ENCODE measurements around the gene PPIL4.

PPIL4 gene

DNA sequence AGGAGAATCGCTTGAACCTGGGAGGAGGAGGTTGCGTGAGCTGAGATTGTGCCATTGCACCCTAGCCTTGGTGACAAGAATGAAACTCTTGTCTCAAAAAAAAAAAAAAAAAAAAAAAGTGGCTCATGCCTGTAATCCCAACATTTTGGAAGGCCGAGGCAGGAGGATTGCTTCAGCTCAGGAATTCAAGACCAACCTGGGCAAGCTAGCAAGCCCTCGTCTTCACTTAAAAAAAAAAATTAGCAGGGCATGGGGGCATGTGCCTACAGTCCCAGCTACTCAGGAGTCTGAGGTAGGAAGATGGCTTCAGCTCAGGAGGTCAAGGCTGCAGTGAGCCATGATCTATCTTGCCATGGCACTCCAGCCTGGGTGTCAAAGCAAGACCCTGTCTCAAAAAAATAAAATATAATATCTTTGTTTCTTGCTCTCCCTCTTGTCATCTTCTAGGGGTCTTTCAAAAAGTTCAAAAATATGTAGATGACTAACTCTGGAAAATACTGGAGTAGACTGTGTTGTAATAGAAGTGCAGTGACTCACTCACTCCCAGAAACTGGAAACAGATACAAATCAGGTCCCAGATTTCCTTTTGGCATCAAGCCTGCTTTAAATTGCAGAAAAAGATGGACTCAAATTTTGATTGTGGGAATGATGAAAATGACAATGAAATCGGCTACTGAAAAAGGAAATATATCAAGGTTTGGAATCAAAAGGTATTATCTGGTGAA is 17.5 kb upstream of the PPIL4 start:
- Histone ChIP-seq H3K9me3 (replicated peaks in 1 of 2; ENCODE audit: control insufficient read depth in 2 of 2, insufficient read depth in 1 of 2, low read depth in 1 of 2, low read length in 2 of 2) (no peaks in the 10 kb centered on the region), H3K4ac (ENCODE audit: low read length) (no peak overlapping the region), H3K14ac (ENCODE audit: low read length) (no peak overlapping the region), H3K4me2 (ENCODE audit: insufficient read depth, low read length, poor library complexity, severe bottlenecking) (no peak overlapping the region), H3K4me1 (ENCODE audit: control insufficient read depth in 2 of 2, insufficient read depth in 1 of 2, low read depth in 1 of 2, low read length in 2 of 2) (peaks cover 0 to 1% of the 10 kb centered on the region in 2 donors), H2BK120ac (ENCODE audit: low read depth, low read length) (no peak overlapping the region), H2AK5ac (ENCODE audit: low read depth, low read length) (no peak overlapping the region), H3K4me3 (ENCODE audit: low read length in 2 of 2) (no peak overlapping the region), H3K27me3 (ENCODE audit: control insufficient read depth in 3 of 3, insufficient read depth in 3 of 3, low read depth in 1 of 3, low read length in 3 of 3) (peaks cover 0 to 18% (median 2%) of the 10 kb centered on the region in 3 experiments), H3K23ac (ENCODE audit: low read depth, low read length, poor library complexity) (no peak overlapping the region), H3K9ac (ENCODE audit: low read depth, low read length, poor library complexity) (no peak overlapping the region), H2AFZ (ENCODE audit: low read length) (no peak overlapping the region), H3K79me1 (ENCODE audit: low read depth, low read length) (peaks cover 5% of the 10 kb centered on the region), H2BK12ac (ENCODE audit: low read length) (no peak overlapping the region), H3K18ac (ENCODE audit: low read length) (no peak overlapping the region), H2BK5ac (ENCODE audit: low read length) (no peak overlapping the region), H4K91ac (ENCODE audit: low read depth, low read length, poor library complexity) (no peak overlapping the region), H4K8ac (ENCODE audit: low read depth, low read length) (no peak overlapping the region), H3K27ac (replicated peaks; ENCODE audit: low read length) (no peak overlapping the region), H3K36me3 (replicated peaks in 1 of 2; ENCODE audit: control insufficient read depth in 2 of 2, insufficient read depth in 2 of 2, low read length in 2 of 2) (peaks cover 0 to 6% of the 10 kb centered on the region in 2 donors), H2BK15ac (ENCODE audit: low read length) (no peak overlapping the region)
- no CpG with 5 or more reads among the region's 5 CpGs for WGBS, 2 donors (ENCODE audit: extremely low coverage in 2 of 2, insufficient read length in 2 of 2, insufficient replicate concordance in 1 of 2)
- no peak for DNase-seq (ENCODE audit: low spot score)

DNA sequence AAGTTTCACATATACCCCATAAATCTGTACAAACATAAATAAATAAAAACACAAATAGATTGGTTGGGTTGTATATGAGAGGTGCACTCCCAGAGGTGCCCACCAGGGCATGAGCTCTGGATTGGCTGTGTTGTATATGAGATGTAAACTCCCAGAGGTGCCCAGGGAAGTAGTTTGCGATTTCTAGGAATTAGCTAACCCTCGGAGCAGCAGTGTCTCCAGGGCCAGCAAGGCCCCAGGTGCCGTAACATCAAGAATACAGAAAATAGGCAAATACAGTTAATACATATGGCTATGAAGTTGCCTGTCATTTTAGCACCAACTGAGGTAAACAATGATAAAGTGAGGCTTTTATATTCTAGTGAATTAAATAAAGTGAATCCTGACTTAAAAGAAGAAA is 14.9 kb upstream of the PPIL4 start:
- WGBS, 2 donors (ENCODE audit: extremely low coverage in 2 of 2, insufficient read length in 2 of 2, insufficient replicate concordance in 1 of 2): no CpG with 5 or more reads among the region's 3 CpGs
- Histone ChIP-seq H3K4me2 (ENCODE audit: insufficient read depth, low read length, poor library complexity, severe bottlenecking) (no peak overlapping the region), H3K14ac (ENCODE audit: low read length) (no peak overlapping the region), H2AFZ (ENCODE audit: low read length) (no peak overlapping the region), H3K4me3 (ENCODE audit: low read length in 2 of 2) (no peak overlapping the region), H2BK12ac (ENCODE audit: low read length) (no peak overlapping the region), H2BK5ac (ENCODE audit: low read length) (no peak overlapping the region), H3K9me3 (replicated peaks in 1 of 2; ENCODE audit: control insufficient read depth in 2 of 2, insufficient read depth in 1 of 2, low read depth in 1 of 2, low read length in 2 of 2) (no peaks in the 10 kb centered on the region), H4K8ac (ENCODE audit: low read depth, low read length) (no peak overlapping the region), H3K18ac (ENCODE audit: low read length) (no peak overlapping the region), H3K36me3 (replicated peaks in 1 of 2; ENCODE audit: control insufficient read depth in 2 of 2, insufficient read depth in 2 of 2, low read length in 2 of 2) (no peaks in the 10 kb centered on the region), H3K79me1 (ENCODE audit: low read depth, low read length) (no peaks in the 10 kb centered on the region), H3K4ac (ENCODE audit: low read length) (no peak overlapping the region), H2BK15ac (ENCODE audit: low read length) (no peak overlapping the region), H2AK5ac (ENCODE audit: low read depth, low read length) (no peak overlapping the region), H4K91ac (ENCODE audit: low read depth, low read length, poor library complexity) (no peak overlapping the region), H3K4me1 (ENCODE audit: control insufficient read depth in 2 of 2, insufficient read depth in 1 of 2, low read depth in 1 of 2, low read length in 2 of 2) (peaks cover 0 to 1% of the 10 kb centered on the region in 2 donors), H3K9ac (ENCODE audit: low read depth, low read length, poor library complexity) (no peak overlapping the region), H3K27ac (replicated peaks; ENCODE audit: low read length) (no peak overlapping the region), H3K23ac (ENCODE audit: low read depth, low read length, poor library complexity) (no peak overlapping the region), H2BK120ac (ENCODE audit: low read depth, low read length) (no peak overlapping the region), H3K27me3 (ENCODE audit: control insufficient read depth in 3 of 3, insufficient read depth in 3 of 3, low read depth in 1 of 3, low read length in 3 of 3) (peaks cover 0 to 21% (median 2%) of the 10 kb centered on the region in 3 experiments)
- no peak for DNase-seq (ENCODE audit: low spot score)

DNA sequence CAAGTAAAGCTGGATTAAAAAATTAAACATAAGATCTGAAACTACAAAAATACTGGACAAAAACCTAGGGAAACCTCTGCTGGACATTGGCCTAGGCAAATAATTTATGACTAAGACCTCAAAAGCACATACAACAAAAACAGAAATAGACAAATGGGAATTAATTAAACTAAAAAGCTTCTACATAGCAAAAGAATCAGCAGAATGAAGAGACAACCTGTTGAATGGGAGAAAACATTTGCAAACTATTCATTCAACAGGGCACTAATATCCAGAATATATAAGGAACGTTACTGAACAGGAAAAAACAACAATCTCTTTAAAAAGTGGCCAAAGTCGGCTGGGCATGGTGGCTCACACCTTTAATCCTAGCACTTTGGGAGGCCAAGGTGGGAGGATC is 13.5 kb upstream of the PPIL4 start:
- Histone ChIP-seq H3K4me1 (ENCODE audit: control insufficient read depth in 2 of 2, insufficient read depth in 1 of 2, low read depth in 1 of 2, low read length in 2 of 2) (no peaks in the 10 kb centered on the region), H3K14ac (ENCODE audit: low read length) (no peak overlapping the region), H3K79me1 (ENCODE audit: low read depth, low read length) (no peaks in the 10 kb centered on the region), H3K4ac (ENCODE audit: low read length) (no peak overlapping the region), H3K27ac (replicated peaks; ENCODE audit: low read length) (no peak overlapping the region), H2BK15ac (ENCODE audit: low read length) (no peak overlapping the region), H3K9ac (ENCODE audit: low read depth, low read length, poor library complexity) (no peak overlapping the region), H2BK5ac (ENCODE audit: low read length) (no peak overlapping the region), H3K27me3 (ENCODE audit: control insufficient read depth in 3 of 3, insufficient read depth in 3 of 3, low read depth in 1 of 3, low read length in 3 of 3) (peaks cover 0 to 19% (median 2%) of the 10 kb centered on the region in 3 experiments), H2AK5ac (ENCODE audit: low read depth, low read length) (no peak overlapping the region), H3K4me2 (ENCODE audit: insufficient read depth, low read length, poor library complexity, severe bottlenecking) (no peak overlapping the region), H3K23ac (ENCODE audit: low read depth, low read length, poor library complexity) (no peak overlapping the region), H2BK12ac (ENCODE audit: low read length) (no peak overlapping the region), H2AFZ (ENCODE audit: low read length) (no peak overlapping the region), H4K91ac (ENCODE audit: low read depth, low read length, poor library complexity) (no peak overlapping the region), H4K8ac (ENCODE audit: low read depth, low read length) (no peak overlapping the region), H3K4me3 (ENCODE audit: low read length in 2 of 2) (no peak overlapping the region), H3K18ac (ENCODE audit: low read length) (no peak overlapping the region), H3K9me3 (replicated peaks in 1 of 2; ENCODE audit: control insufficient read depth in 2 of 2, insufficient read depth in 1 of 2, low read depth in 1 of 2, low read length in 2 of 2) (no peaks in the 10 kb centered on the region), H2BK120ac (ENCODE audit: low read depth, low read length) (no peak overlapping the region), H3K36me3 (replicated peaks in 1 of 2; ENCODE audit: control insufficient read depth in 2 of 2, insufficient read depth in 2 of 2, low read length in 2 of 2) (no peaks in the 10 kb centered on the region)
- no peak for DNase-seq (ENCODE audit: low spot score)
- no CpG with 5 or more reads among the region's 2 CpGs for WGBS, 2 donors (ENCODE audit: extremely low coverage in 2 of 2, insufficient read length in 2 of 2, insufficient replicate concordance in 1 of 2)

DNA sequence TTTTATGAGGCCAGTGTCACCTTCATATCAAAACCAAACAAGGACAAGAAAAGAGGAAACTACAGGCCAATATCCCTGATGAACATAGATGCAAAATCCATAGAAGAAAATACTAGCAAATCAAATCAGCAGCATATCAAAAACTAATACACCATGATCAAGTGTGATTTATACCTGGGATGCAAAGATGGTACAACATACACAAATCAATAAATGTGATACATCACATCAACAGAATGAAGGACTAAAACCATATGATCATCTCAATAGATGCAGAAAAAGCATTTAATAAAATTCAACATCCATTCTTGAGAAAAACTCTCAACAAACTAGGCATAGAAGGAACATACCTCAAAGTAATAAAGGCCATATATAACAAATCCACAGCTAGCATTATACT is 12.2 kb upstream of the PPIL4 start:
- DNase-seq (ENCODE audit: low spot score): no peak
- H3K18ac ChIP-seq (ENCODE audit: low read length): no peak overlapping the region
- no peak overlapping the region for H4K91ac ChIP-seq (ENCODE audit: low read depth, low read length, poor library complexity)
- no peak overlapping the region for H3K4ac ChIP-seq (ENCODE audit: low read length)
- H3K9ac ChIP-seq (ENCODE audit: low read depth, low read length, poor library complexity): no peak overlapping the region
- no peak overlapping the region for H3K4me3 ChIP-seq (ENCODE audit: low read length in 2 of 2)
- no peak overlapping the region for H2BK12ac ChIP-seq (ENCODE audit: low read length)
- no peak overlapping the region for H2BK120ac ChIP-seq (ENCODE audit: low read depth, low read length)
- H3K4me2 ChIP-seq (ENCODE audit: insufficient read depth, low read length, poor library complexity, severe bottlenecking): no peak overlapping the region
- H3K79me1 ChIP-seq (ENCODE audit: low read depth, low read length): no peaks in the 10 kb centered on the region
- H3K23ac ChIP-seq (ENCODE audit: low read depth, low read length, poor library complexity): no peak overlapping the region
- H3K9me3 ChIP-seq (replicated peaks in 1 of 2; ENCODE audit: control insufficient read depth in 2 of 2, insufficient read depth in 1 of 2, low read depth in 1 of 2, low read length in 2 of 2): no peaks in the 10 kb centered on the region
- no peaks in the 10 kb centered on the region for H3K4me1 ChIP-seq (ENCODE audit: control insufficient read depth in 2 of 2, insufficient read depth in 1 of 2, low read depth in 1 of 2, low read length in 2 of 2)
- no peaks in the 10 kb centered on the region for H3K36me3 ChIP-seq (replicated peaks in 1 of 2; ENCODE audit: control insufficient read depth in 2 of 2, insufficient read depth in 2 of 2, low read length in 2 of 2)
- no peak overlapping the region for H3K27ac ChIP-seq (replicated peaks; ENCODE audit: low read length)
- H2AFZ ChIP-seq (ENCODE audit: low read length): no peak overlapping the region
- no peak overlapping the region for H2BK5ac ChIP-seq (ENCODE audit: low read length)
- no peak overlapping the region for H2AK5ac ChIP-seq (ENCODE audit: low read depth, low read length)
- H2BK15ac ChIP-seq (ENCODE audit: low read length): no peak overlapping the region
- H3K14ac ChIP-seq (ENCODE audit: low read length): no peak overlapping the region
- H3K27me3 ChIP-seq (ENCODE audit: control insufficient read depth in 3 of 3, insufficient read depth in 3 of 3, low read depth in 1 of 3, low read length in 3 of 3): peaks cover 0 to 17% (median 0%) of the 10 kb centered on the region in 3 experiments
- H4K8ac ChIP-seq (ENCODE audit: low read depth, low read length): no peak overlapping the region
